NCI-H748 treated with DMSO at 0.1 percent for 48 hours (cell line): Measurements from ENCODE around the gene CD226.
"Not testable (repeated sequence)": the region's sequence is repeated elsewhere in the genome, so short reads cannot be mapped to it uniquely, and the experiment has no call there.

Experiments
- DNase-seq: peaks from one replicate; lab custom pipeline; 2025; lab: John Stamatoyannopoulos, UW

CD226 gene

DNA sequence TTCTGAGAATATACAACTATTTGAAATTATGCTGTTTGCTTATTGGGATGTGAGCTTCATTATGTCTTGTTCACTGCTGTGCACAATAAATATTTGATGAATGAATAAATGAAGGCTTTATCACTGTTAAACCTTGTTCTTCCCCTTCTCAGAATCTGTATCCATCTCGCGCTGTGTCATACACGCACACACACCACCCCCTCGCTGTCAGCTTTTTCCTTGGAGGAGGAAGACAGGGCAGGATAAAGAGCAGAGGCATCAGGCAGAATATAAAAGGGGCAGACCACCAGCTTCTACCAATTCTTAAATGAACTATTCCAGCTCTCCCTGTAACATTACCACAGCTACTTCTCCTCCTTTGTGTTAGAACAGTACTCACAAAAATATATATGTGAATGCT is 75.0 kb downstream of the CD226 start:
- no peak for DNase-seq

DNA sequence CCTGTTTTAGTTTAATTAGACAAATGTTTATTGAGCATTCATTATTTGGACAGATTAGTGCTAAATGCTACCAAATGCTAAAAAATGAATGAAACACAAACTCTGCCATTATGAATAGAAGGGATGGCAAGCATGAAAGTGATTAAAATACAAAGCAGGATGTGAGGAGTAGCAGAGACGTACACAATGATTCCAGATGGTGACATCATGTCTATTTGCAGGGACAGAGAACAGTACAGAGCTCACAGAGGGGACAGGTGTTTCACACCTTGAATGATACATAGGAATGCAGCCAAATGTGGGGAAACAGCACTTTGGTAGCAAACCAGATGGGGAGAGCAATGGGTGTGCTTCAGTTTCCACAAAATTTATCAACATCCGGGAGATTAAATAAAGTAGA is 76.3 kb downstream of the CD226 start:
- DNase-seq, result no peak

DNA sequence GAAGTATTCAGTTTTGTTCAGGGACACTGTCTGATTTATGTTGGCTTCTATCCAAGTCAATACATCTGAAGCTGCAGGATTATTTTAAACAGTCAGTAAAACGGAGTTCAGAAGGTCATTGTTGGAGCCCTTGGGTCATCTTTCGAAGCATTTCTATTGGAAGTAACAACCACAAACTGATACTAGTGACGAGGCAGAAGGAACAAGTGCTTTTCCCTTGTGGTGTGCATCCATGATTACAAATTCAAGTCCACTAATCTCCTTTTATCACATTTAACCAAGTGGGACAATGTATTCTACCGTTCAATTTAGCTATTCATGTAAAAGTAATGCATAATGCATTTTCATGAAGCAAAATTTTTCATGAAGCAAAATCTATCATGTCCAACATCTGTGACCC is 76.9 kb downstream of the CD226 start:
- DNase-seq, result no peak

DNA sequence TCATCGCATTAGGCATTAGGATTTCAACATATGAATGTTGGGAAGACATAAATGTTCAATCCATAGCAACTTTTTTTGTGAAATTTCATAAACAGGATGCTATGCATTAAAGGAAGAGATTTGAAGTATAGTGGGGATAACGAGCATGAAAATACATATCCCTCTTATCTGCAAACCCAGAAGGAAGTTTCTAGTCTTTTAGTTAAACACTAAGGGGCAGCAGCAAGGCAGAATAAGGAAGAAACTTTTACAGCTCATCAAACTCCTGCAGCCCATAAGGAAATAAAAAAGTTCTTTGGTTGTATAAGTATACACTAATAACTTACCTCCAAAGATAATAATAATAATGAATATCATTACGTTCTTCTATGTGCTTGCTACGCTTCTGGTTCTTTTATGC is 81.5 kb downstream of the CD226 start:
- no peak for DNase-seq

DNA sequence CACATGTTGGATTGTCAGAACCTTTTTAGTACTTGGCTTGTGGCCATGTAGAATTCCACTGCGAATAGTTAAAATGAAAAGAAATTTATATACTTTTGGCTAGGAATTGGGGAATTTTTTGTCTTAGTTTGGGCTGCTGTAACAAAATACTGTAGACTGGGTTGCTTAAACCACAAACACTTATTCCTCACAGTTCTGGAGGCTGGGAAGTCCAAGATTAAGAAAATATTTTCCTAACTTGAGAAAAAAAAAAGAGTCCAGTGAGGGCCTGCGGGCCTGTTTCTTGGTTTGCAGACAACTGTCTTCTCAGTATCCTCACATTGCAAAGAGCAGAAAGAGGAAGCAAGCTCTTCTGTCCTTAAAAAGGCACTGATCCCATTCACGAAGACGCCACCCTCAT is 81.9 kb downstream of the CD226 start:
- no peak for DNase-seq

DNA sequence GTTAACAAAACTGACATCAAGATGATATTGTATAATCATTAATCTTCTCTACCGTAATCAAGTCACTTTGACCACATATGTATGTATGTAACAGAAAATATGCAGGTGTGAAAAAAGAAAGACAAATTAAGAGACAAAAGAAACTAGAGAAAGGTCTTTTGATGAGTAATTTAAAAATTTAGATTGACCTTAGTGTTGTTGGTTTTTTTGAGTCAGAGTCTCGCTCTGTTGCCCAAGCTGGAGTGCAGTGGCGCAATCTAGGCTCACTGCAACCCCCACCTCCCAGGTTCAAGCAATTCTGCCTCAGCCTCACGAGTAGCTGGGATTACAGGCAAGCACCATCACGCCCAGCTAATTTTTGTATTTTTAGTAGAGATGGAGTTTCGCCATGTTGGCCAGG is 82.9 kb downstream of the CD226 start:
- not testable (repeated sequence) for DNase-seq

DNA sequence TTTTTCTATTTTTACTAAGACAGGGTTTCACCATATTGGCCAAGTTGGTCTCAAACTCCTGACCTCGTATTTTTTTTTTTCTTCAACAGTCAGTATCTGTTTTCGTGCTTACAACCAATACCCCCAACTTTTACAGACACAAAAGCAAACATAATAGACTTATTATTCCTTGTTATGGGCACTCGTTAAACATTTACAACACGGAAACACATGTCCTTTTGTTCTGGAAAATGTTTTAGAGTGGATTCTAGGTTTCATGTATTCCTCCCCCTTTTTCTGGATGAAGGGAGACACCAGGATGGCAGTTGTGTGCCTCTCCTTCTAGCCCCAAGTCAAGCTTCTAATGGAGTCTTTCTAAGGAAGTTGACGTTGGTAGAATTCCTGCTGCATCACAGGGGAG is 88.8 kb downstream of the CD226 start:
- DNase-seq, result no peak

DNA sequence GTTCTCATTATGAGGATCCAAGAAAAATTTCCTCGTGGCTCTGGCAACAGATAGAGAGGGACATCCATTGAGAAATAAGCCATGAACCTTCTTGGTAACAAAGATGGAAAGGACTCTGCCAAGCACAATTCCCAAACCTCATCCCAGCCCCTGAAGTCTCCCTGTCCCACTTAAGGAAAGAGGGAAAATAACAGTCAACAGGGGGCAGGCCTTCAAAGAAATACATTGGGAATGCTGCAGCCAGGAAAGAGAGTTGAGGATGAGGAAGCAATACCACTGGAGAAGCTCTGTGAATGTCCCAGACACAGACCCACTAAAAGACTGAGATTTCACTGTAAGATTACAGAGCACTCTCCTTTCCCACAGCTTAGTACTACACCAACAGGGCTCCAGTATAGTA is 93.2 kb downstream of the CD226 start:
- no peak for DNase-seq

DNA sequence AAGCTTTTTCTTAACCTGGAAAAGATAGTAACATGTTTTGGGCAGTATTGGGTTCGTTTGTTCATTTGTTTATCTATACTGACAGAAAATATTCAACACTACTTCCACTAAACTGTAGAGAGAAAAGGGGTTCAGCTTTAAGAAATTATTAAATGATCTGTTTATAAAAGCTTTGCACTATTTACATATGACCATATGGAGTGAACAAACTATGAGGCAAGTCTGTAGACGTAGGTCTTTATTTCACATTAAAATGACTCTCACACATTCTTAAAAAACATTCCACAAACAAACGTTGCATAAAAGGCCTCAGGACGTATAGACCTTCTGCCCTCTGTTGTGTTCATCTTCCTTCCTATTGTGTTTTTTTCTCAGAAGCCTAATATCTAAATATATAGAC is 94.6 kb downstream of the CD226 start:
- no peak for DNase-seq

DNA sequence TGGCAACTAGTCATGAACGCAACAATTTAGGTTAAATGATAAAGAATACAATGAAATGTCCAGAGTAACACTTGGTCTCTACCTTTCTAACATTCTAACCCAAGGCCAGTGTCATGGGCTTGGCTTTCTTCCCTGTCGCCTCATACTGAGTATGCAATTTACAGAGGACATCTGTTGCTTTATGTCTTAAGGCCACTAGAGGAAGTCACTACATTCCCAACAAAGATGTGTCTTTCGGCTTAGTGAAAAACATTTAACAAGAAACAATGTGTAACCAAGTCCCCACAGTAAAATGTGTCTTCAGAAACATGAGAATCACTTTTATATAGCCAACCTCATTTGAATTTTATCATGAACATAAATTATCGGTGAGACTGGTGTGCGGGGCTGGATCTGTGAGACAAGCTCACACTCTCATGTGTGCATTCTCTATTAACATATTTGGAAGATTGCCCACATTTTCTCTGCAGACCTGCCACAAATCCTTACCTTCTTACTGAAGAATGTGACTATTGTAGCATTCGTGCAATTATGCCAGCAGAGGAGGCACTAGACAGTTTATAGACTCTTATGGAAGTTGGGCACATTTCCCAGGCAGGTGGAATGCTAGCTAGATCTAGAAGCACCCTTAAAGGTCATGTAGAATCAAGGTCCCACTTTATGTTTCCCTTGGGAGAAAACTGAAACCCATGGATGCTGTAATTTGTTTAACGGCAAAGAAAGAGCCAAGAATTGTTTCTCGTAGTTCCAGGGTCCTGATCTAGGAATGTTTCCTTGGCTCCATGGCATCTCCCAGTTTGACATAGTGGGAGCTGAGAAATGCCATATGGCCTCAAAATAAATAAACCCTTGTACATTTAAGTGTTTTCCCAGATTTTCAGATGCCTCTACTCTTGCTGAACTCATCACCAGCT is 101.8 kb downstream of the CD226 start:
- DNase-seq, result no peak

DNA sequence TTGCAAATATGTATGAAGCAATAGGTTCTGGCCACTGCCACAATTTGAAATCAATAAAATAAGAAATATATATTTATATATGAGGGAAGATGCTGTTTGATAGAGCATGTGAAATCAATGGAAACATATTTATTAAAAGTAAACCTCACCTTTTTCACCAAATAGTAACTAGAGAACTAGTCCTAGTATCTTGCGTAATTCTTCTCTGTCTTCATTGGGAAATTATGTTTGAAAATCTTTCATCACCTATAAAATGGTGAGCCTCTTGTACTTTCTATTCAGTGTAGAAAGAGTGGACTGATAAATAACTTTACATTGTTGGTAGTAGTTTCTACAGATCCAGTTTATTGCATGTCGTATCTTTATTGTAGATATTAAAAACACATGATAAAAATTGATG is 103.0 kb downstream of the CD226 start:
- DNase-seq, result no peak

DNA sequence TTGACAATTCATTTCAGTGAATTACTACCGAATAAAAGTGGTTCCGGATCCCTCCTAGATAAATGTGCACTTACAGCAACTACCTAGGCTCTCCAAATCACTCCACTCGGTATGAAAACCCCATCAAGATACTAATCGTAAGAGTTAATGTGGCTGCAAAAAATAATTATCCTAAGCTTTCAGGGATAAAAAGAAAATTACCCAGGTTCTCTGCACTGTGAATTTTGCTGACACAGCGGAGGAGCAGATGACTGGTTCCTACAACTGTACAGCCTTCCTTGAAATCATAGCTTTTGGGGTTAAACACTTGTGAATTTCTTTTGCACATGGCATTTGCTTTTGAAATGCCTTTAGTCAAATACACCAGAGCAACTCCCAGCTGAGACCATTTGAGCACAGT is 104.7 kb downstream of the CD226 start:
- DNase-seq, result no peak

DNA sequence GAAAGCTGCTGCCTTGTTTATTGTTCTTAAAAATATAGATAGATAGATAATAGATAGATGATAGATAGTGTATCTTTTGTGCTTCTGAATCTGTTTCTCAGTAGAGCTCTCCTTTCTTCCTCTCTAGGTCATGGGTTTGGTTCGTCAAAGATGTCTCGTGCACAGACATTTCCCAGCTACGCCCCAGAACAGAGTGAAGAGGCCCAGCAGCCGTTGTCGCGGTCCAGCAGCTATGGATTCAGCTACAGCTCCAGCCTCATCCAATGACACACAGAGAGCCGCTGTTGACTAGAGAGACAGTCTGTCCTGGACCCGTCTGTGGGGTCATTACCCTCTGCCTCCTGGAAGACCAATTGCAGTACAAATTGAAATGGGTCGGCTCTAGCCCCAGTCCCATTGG is 106.6 kb downstream of the CD226 start:
- DNase-seq, result no peak

DNA sequence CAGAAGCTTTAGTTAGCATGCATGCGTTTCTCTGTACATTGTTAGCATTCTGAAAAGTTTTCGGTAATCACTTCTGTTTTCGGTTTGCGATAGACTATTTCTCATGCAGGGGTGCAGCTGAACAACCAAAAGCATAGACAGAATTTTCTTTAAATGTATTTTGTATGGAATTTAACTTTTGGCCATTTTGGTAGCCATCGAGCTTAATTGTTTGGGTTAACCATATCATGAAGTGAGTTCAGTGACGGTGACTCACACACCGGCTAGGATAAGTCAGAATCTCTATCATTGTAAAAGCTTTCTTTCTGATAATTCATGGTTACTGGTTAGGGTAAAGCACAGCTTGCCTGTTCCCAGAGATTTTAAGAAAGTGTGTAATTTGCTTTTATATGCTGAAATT is 107.2 kb downstream of the CD226 start:
- no peak for DNase-seq

DNA sequence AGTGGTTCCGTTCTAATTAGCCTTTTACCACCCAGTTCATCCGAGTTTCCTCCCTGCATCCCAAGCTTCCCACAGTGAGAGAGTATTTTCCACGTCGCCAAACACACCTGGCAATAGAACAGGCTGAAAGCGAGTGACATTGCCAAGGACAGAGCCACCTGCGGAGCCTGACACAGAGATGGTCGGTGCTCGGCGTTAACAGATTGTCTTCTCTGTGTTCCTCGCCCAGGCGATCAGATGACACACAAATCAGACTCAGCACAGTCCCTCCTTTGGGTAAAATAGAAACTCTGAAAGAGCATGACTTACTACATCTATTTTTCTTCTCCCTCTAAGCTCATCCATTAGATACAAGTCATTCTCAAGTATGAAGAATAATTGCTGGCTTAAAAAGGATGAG is 107.7 kb downstream of the CD226 start:
- DNase-seq, result no peak

DNA sequence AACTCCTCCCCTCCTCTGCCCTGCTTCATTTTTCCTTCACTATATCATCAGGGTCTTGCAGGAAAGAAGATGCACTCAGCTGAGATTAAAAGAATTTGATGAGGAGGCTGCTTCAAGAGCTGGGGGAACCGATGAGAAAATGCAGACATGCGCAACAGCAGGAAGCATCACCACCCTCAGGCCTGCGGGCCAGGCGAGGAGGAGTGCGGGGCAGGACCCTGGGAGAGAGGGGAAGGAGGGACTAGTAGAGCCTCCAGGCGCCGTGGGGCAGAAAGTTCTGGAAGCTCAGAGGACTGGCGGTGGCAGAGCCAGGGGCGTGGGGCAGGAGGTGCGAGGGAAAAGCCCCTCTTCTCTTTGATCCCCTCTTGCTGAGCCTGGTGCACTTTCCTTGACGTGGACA is 108.2 kb downstream of the CD226 start:
- DNase-seq, result no peak

DNA sequence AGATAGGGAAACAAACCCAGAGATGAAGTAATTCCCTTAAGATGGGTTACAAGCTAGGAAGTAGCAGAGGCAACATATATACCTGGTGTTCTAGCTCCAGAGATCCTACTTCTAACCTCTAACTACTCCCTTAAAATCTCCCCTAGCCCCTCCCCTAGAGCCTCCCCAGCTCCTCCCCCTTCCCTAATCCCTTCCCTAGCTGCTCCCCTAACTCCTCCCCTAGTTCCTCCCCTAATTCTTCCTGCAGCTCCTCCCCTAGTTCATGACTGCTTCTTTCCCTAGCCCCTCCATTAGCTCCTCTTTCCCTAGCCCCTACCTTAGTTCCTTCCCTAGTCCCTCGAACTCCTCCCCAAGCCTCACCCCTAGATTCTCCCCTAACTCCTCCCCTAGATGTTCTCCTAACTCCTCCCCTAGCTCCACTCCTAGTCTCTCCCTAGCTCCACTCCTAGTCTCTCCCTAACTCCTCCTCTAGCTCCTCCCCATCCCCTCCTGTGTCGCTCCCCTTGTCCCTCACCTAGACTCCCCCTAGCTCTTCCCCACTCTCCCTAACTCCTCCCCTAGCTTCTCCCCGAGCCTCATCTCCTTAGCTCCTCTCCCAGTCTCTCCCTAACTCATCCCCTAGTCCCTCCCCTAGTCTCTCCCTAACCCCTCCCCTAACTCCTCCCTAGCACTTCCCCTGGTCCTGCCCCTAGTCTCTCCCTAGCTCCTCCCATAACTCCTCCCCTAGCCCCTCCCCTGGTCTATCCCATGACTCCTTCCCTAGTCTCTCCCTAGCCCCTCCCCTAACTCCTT is 108.9 kb downstream of the CD226 start:
- no peak for DNase-seq

DNA sequence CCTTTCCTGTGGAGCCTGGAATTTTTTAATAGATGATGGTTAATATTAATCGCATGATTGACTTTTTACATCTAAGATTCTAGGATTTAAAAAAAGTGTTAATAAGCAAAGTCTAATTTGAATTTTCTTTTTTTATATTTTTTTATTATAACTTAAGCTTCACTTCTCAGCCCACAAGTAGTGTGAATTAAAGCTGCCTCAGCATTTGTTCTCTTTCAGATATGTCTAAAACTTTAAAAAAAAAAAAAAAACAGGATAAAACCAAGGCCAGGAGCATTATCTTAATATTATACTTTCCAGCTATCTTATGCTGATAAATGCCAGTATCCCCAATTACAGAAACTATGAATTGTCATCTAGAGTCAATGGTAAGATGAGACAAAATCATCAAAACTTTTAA is 109.7 kb downstream of the CD226 start:
- no peak for DNase-seq

DNA sequence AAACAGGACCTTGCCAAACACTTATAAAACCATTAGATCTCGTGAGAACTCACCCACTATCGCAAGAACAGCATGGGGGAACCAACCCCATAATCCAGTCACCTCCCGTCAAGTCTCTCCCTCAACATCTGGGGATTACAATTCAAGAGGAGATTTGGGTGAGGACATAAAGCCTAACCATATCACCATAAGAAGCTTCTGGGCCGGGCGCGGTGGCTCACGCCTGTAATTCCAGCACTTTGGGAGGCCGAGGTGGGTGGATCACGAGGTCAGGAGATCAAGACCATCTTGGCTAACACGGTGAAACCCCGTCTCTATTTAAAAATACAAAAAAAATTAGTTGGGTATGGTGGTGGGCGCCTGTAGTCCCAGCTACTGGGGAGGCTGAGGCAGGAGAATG is 112.7 kb downstream of the CD226 start:
- DNase-seq, result not testable (repeated sequence)

DNA sequence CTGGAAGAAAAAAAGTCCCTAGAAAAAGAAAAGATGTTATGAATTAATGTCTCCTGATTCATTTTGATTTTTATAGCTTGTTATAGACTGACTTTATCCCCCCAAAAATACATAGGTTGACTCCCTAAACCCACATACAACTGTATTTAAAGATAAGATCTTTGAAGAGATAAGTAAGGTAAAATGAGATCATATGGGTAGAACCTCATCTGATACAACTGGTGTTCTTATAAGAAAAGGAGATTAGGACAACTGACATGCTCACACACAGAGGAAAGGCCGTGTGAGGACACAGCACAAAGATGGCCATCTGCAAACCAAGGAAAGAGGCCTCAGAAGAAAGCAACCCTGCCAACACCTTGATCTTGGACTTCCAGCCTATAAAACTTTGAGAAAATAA is 117.5 kb downstream of the CD226 start:
- no peak for DNase-seq

DNA sequence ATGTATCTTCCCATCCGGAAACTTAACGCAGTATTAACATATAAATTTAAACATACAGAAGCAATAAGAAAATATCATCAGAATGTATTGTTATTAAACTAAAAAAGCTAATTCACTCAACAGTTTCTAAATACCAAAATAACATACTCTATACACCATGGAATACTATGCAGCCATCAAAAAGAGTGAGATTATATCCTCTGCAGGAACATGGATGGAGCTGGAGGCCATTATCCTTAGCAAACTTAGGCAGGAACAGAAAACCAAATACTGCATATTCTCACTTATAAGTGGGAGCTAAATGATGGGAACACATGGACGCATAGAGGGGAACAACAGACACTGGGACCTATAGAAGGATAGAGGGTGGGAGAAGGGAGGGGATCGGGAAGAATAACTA is 127.1 kb downstream of the CD226 start:
- no peak for DNase-seq

DNA sequence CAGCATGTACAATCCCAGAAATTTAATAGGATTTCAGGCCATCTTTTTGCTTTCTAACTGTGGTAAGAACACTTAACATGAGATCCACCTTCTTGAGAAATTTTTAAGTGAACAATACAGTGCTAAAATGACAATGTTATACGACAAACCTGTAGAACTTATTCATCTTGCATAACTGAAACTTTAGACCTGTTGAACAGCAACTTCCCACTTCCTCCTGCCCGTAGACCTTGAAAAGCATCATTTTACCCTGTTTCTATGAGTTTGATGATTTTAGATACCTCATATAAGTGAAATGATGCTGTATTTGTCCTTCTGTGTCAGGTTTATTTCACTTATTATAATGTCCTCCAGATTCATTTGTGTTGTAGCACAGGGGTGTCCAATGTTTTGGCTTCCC is 128.2 kb downstream of the CD226 start:
- no peak for DNase-seq

DNA sequence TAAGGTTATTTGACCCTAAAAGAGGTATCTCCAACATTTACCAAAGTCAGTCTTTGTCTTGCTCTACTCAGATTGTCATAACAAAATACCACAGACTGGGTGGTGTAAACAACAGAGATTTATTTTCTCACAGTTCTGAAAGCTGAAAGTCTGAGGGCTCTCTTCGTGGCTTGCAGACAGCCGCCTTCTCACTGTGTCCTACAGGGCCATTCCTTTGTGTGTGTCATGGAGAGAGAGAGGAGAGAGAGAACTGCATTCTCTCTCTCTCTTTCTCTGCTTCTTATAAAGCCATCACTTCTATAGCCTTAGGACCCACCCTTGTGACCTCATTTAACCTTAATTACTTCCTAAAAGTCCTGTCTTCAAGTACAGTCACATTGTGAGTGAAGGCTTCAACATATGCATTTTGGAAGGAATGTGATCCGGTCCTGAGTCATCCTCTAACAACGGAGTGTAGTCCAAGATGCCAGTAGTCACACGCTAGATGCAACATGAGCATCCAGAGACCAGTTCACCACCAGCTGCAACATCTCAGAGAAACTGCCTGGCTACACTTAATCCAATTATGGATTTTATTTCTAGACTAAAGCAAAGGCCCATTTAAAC is 130.2 kb downstream of the CD226 start:
- no peak for DNase-seq
